Right atrium auricular region (tissue), 2 donors: ENCODE data around the gene TRIP4. TPM values are rescaled to one million over a fixed set of nuclear protein-coding genes. Genes with fewer than 3 reads are reported as not detected.
"Not testable (repeated sequence)": the region's sequence is repeated elsewhere in the genome, so short reads cannot be mapped to it uniquely, and the experiment has no call there.

ENCODE experiments used
- DNase-seq: peaks from one replicate; pipeline ENCODE4 v3.0.0-alpha.2; 2019; ENCODE audit warnings: low spot score
- H3K27ac ChIP-seq, 2 donors: fragments of 200-600 bp; sonication (generic); 1 replicate in 1 of 2; 2 replicates in 1 of 2; pipeline ENCODE4 v1.5.1; 2016 to 2019
- H3K27me3 ChIP-seq, 2 donors: fragments of 200-600 bp; sonication (generic); one replicate each; pipeline versions ENCODE4 v1.5.1 to v1.6.0; 2017 to 2019
- H3K36me3 ChIP-seq: fragments of 200-600 bp; sonication (generic); one replicate; pipeline ENCODE4 v1.5.1; 2016
- H3K4me1 ChIP-seq, 2 donors: fragments of 200-600 bp; sonication (generic); one replicate each; pipeline versions ENCODE4 v1.5.1 to v1.6.0; 2017 to 2019
- H3K4me3 ChIP-seq, 2 donors: fragments of 200-600 bp; sonication (generic); 1 replicate in 1 of 2; 2 replicates in 1 of 2; pipeline ENCODE4 v1.5.1; 2017 to 2019; ENCODE audit warnings: mild to moderate bottlenecking in 1 of 2, moderate library complexity in 1 of 2
- H3K9me3 ChIP-seq, 2 donors: fragments of 200-600 bp; sonication (generic); one replicate each; pipeline ENCODE4 v1.5.1; 2019
- total RNA-seq, 2 donors: library from RNA; depleted of rRNA; stranded (reverse); fragments of >200 nt; gene quantifications; one replicate each; pipeline ENCODE4 v1.1.0, GENCODE V29; 2016
- TF ChIP-seq, protein P1 (sequence below), 2 donors: fragments of 200-600 bp; sonication (generic); IDR thresholded peaks; one replicate each; pipeline ENCODE4 v1.5.1; 2019; ENCODE audit warnings: antibody characterized with exemption in 2 of 2

Gene TRIP4
- total RNA-seq, 2 donors from 2014 or later: 7.8 to 8.7 TPM

DNA sequence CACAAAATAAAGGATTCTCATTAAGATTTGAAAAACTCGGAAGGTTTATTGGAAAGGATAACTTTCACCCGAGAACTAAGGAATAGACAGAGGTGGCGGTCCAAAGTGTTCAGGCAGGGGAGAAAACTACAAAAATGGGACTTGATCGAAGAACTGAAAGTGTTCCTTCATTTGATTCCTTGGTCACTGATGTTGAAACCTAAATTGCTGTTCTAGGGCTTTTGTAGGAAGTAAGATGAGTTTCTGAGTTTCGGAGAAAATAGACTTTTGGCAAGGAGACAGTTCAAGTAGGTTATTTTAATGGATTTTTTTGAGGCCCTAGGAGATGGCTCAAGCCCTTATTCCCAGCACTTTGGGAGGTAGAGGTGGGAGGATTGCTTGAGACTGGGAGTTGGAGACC, 1.4 kb downstream of the TRIP4 start:
- Histone ChIP-seq H3K27me3 (no peaks in the 10 kb centered on the region), H3K4me3 (no peak overlapping the region), H3K36me3 (no peaks in the 10 kb centered on the region), H3K9me3 (no peaks in the 10 kb centered on the region), H3K4me1 (peaks cover 0 to 15% of the 10 kb centered on the region in 2 donors), H3K27ac (no peak overlapping the region)
- DNase-seq: no peak
- TF ChIP-seq, protein P1, sequence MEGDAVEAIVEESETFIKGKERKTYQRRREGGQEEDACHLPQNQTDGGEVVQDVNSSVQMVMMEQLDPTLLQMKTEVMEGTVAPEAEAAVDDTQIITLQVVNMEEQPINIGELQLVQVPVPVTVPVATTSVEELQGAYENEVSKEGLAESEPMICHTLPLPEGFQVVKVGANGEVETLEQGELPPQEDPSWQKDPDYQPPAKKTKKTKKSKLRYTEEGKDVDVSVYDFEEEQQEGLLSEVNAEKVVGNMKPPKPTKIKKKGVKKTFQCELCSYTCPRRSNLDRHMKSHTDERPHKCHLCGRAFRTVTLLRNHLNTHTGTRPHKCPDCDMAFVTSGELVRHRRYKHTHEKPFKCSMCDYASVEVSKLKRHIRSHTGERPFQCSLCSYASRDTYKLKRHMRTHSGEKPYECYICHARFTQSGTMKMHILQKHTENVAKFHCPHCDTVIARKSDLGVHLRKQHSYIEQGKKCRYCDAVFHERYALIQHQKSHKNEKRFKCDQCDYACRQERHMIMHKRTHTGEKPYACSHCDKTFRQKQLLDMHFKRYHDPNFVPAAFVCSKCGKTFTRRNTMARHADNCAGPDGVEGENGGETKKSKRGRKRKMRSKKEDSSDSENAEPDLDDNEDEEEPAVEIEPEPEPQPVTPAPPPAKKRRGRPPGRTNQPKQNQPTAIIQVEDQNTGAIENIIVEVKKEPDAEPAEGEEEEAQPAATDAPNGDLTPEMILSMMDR (IDR thresholded peaks at IDR 0.05): no peak

DNA sequence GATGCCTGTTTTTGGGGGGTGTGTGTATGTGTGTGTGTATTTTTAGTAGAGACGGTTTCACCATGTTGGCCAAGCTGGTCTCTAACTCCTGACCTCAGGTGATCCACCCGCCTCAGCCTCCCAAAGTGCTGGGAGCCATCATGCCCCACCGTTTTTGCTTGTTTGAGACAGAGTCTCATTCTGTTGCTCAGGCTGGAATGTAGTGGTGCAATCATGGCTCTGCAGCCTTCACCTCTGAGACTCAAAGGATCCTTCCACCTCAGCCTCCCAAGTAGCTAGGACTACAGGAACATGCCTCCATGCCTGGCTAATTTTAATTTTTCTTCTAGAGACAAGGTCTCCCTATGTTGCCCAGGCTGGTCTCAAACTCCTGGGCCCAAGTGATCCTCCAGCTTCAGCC, 4.8 kb downstream of the TRIP4 start:
- Histone ChIP-seq H3K36me3 (peaks cover 28% of the 10 kb centered on the region), H3K4me1 (peaks cover 0 to 15% of the 10 kb centered on the region in 2 donors)
- H3K27ac ChIP-seq, H3K9me3 ChIP-seq, DNase-seq, H3K4me3 ChIP-seq, H3K27me3 ChIP-seq: not testable (repeated sequence)

DNA sequence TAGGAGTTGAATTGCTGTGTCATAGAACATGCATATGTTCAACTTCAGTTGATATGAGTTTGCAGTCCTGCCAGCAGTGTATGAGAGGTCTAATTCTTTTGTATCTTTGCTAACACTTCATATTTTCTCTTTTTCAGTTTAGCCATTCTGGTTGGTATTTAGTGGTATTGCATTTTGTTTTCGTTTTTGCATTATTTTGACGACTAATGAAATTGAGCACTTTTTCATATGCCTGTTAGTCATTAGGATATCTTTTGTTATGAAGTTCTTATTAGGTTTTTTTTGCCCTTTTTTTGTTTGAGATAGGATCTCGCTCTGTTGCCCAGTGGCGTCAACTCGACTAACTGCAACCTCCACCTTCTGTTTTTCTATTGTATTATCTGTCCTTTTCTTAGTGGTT, 9.2 kb downstream of the TRIP4 start:
- Histone ChIP-seq H3K27ac (no peak overlapping the region), H3K4me1 (no peaks in the 10 kb centered on the region), H3K36me3 (peaks cover 63% of the 10 kb centered on the region), H3K9me3 (no peaks in the 10 kb centered on the region), H3K27me3 (no peaks in the 10 kb centered on the region), H3K4me3 (no peak overlapping the region)
- TF ChIP-seq, protein P1 (IDR thresholded peaks at IDR 0.05): no peak
- DNase-seq: no peak

GRCh38 chr15:64398575-64398974, 10.9 kb downstream of the TRIP4 start:
- DNase-seq: no peak
- Histone ChIP-seq H3K9me3 (no peaks in the 10 kb centered on the region), H3K27me3 (no peaks in the 10 kb centered on the region), H3K4me1 (no peaks in the 10 kb centered on the region), H3K36me3 (peaks cover 78% of the 10 kb centered on the region), H3K27ac (peak overlapping the region in 1 of 2 donors; percentile 52), H3K4me3 (no peak overlapping the region)
- TF ChIP-seq, protein P1 (IDR thresholded peaks at IDR 0.05): no peak

DNA sequence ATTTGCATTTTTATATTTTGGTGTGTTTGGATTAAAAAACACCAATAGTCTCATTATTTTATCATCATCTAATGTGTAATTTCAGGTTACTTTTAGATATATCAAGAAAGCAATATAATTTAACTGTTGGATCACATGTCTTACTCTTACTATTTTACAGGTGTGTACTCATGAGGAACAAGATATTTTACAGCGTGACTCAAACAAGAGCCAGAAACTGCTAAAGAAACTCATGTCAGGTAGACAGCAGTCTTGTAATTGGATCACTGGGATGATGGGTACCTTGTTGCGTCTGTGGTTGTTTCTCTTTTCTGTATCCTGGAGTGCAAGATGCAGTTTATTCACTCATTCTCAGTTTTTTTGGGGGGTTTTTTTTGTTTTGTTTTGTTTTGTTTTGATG, 12.9 kb downstream of the TRIP4 start:
- no peaks in the 10 kb centered on the region for H3K4me1 ChIP-seq

DNA sequence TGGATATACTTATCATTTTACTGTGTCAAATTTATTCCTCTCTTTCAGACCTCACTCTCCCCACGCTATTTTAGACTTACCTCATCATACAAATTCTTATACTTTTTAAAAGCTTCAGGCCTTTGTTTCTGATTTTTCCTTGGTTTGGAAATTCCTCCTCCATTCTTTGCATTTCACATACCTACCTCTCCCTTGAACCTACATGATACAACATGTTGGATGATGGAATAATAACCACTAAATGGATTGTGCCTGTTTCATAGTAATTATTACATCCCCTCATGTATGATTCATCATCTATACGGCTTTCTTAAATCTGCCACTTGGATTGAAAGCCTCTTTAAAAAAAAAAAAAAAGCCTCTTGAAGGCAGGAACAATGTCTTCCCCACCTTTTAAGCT, 24.6 kb downstream of the TRIP4 start:
- Histone ChIP-seq H3K27ac (no peak overlapping the region), H3K36me3 (peaks cover 75% of the 10 kb centered on the region), H3K4me1 (no peaks in the 10 kb centered on the region), H3K27me3 (no peaks in the 10 kb centered on the region), H3K9me3 (no peaks in the 10 kb centered on the region), H3K4me3 (no peak overlapping the region)
- no peak for DNase-seq
- TF ChIP-seq, protein P1 (IDR thresholded peaks at IDR 0.05): no peak

More for the DNA sequence above, 12.9 kb downstream of the TRIP4 start:
- no peak for DNase-seq
- Histone ChIP-seq H3K27me3 (no peaks in the 10 kb centered on the region), H3K9me3 (no peaks in the 10 kb centered on the region), H3K36me3 (peaks cover 80% of the 10 kb centered on the region), H3K27ac (no peak overlapping the region), H3K4me3 (no peak overlapping the region)
- TF ChIP-seq, protein P1 (IDR thresholded peaks at IDR 0.05): no peak
